Measurements from ENCODE around the gene MED8. TPM values are rescaled to one million over a fixed set of nuclear protein-coding genes. Genes with fewer than 3 reads are reported as not detected.
A peak's percentile ranks its signal among the peaks of the same experiment; 100 is the strongest.

MED8 gene
- total and polyA plus RNA-seq, 2 of the 4 experiments (the other 2 are of a cell fraction), result 61.1 to 120 TPM

- no peak overlapping the region for H2BK5ac ChIP-seq (ENCODE audit: low read depth, low read length, poor library complexity, severe bottlenecking)
- H2BK120ac ChIP-seq (ENCODE audit: low read depth, low read length), result no peak overlapping the region
- no peak overlapping the region for H3K27ac ChIP-seq (ENCODE audit: insufficient read depth, low read length)
- H3K9ac ChIP-seq (ENCODE audit: low read depth, low read length), result 0 out of 2 replicates have a peak overlapping the region, but pooled peaks have one; percentile 97
- H3K9me3 ChIP-seq (ENCODE audit: control insufficient read depth, insufficient read depth, low read length), result no peaks in the 10 kb centered on the region
- H2AFZ ChIP-seq (replicated peaks; ENCODE audit: low read length, poor library complexity), result no peak overlapping the region
- peak overlapping the region; percentile 98; the same call in 1 of the 2 replicates for H2AK5ac ChIP-seq (ENCODE audit: low read depth, low read length)
- dilution Hi-C loops (cut with HindIII; ENCODE audit: low sequenced_read_pairs, unreplicated experiment) (no loop called here), intact Hi-C loops (cut with micrococcal nuclease) (no loop called here), in situ Hi-C loops (cut with MboI; ENCODE audit: low sequenced_read_pairs) (no loop called here)
- H3K4me3 ChIP-seq (ENCODE audit: insufficient read depth, low read depth, low read length), result peak overlapping the region; percentile 92; the same call in 1 of the 2 replicates
- BruUV-seq (replicated peaks), result no TSS peak
- peaks cover 8% of the 10 kb centered on the region for H3K4me1 ChIP-seq (ENCODE audit: control insufficient read depth, insufficient read depth, low read length)
- H3K14ac ChIP-seq (replicated peaks; ENCODE audit: low read depth, low read length), result peak overlapping the region; percentile 98; the same call in 1 of the 2 replicates
- ATAC-seq (ENCODE audit: low read depth) (no peak), DNase-seq (peak; percentile 35)
- H3K27me3 ChIP-seq (ENCODE audit: control insufficient read depth, insufficient read depth, low read length), result no peaks in the 10 kb centered on the region
- peaks cover 36% of the 10 kb centered on the region for H3K36me3 ChIP-seq (ENCODE audit: control insufficient read depth, insufficient read depth, low read length)
- no peak overlapping the region for H2BK20ac ChIP-seq (ENCODE audit: low read depth, low read length)
- peak overlapping the region; percentile 94 for H3K23ac ChIP-seq (ENCODE audit: low read depth, low read length)
- peak overlapping the region; percentile 60 for H2AK9ac ChIP-seq (replicated peaks; ENCODE audit: low read depth, low read length, poor library complexity)
- H4K20me1 ChIP-seq (ENCODE audit: insufficient read depth, low read length), result peaks cover 20% of the 10 kb centered on the region; the same call in 1 of the 2 replicates
- ChIA-PET POLR2A (ENCODE audit: unreplicated experiment) (interaction anchor here (0.8 kb wide), 1 partner anchor 90 kb away, joined by 4 read pairs; no protein-coding TSS in a partner anchor), CTCF (interaction anchor here (0.6 kb wide), 1 partner anchor 1354 kb away, joined by 3 read pairs; no protein-coding TSS in a partner anchor)
- no peak overlapping the region for H3K56ac ChIP-seq (ENCODE audit: extremely low read depth, insufficient read depth, low read length)
- peaks cover 10% of the 10 kb centered on the region for H3K9me1 ChIP-seq (ENCODE audit: insufficient read depth, low read length)
- peak overlapping the region; percentile 8 to 98; a peak in 1 of 4 replicates for H4K8ac ChIP-seq (ENCODE audit: low read depth in 2 of 2, low read length in 2 of 2)
- WGBS, 2 experiments (ENCODE audit: extremely low coverage in 2 of 2, insufficient read length in 1 of 2), result no CpG with 5 or more reads among the region's 4 CpGs
- H3K79me1 ChIP-seq (ENCODE audit: low read depth in 1 of 2, low read length in 2 of 2), result peaks cover 37 to 79% of the 10 kb centered on the region in 2 experiments
- no peak overlapping the region for H4K5ac ChIP-seq (ENCODE audit: low read depth, low read length)
- 0 out of 2 replicates have a peak overlapping the region, but pooled peaks have one; percentile 99 for H3K4ac ChIP-seq (ENCODE audit: low read depth, low read length)
- H4K91ac ChIP-seq (ENCODE audit: insufficient read depth, low read depth, low read length), result no peak overlapping the region
- H2BK15ac ChIP-seq (ENCODE audit: low read depth, low read length), result no peak overlapping the region
- peak overlapping the region; percentile 86 for H3K4me2 ChIP-seq (ENCODE audit: low read depth, low read length)
- H3K18ac ChIP-seq (ENCODE audit: low read depth, low read length), result no peak overlapping the region
- TF ChIP-seq CEBPB (IDR thresholded peaks at IDR 0.05; ENCODE audit: low read depth, low read length), result no peak
- TF ChIP-seq CHD1 (IDR thresholded peaks at IDR 0.05; ENCODE audit: low read depth, low read length), result no peak
- TF ChIP-seq POLR2A (IDR thresholded peaks at IDR 0.05; ENCODE audit: low read depth, low read length), result no peak
- no peak for TF ChIP-seq MAZ (IDR thresholded peaks at IDR 0.05; ENCODE audit: borderline replicate concordance, low read depth, low read length)
- TF ChIP-seq RFX5 (IDR thresholded peaks at IDR 0.05; ENCODE audit: low read depth, low read length), result no peak
- no peak for TF ChIP-seq RCOR1 (IDR thresholded peaks at IDR 0.05; ENCODE audit: insufficient replicate concordance, low read length)
- TF ChIP-seq NFE2L2 (IDR thresholded peaks at IDR 0.05; ENCODE audit: low read depth, low read length), result no peak
- TF ChIP-seq, protein P1, sequence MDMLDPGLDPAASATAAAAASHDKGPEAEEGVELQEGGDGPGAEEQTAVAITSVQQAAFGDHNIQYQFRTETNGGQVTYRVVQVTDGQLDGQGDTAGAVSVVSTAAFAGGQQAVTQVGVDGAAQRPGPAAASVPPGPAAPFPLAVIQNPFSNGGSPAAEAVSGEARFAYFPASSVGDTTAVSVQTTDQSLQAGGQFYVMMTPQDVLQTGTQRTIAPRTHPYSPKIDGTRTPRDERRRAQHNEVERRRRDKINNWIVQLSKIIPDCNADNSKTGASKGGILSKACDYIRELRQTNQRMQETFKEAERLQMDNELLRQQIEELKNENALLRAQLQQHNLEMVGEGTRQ (IDR thresholded peaks at IDR 0.05; ENCODE audit: low read depth, low read length), result no peak
- TF ChIP-seq RAD21 (IDR thresholded peaks at IDR 0.05; ENCODE audit: low read length), result no peak
- no peak for TF ChIP-seq MAFK (IDR thresholded peaks at IDR 0.05; ENCODE audit: low read depth, low read length)
- TF ChIP-seq CTCF (conservative IDR thresholded peaks at IDR 0.05; ENCODE audit: low read depth, low read length), result no peak
- TF ChIP-seq BHLHE40 (IDR thresholded peaks at IDR 0.05; ENCODE audit: low read depth, low read length), result no peak
- TF ChIP-seq MXI1 (IDR thresholded peaks at IDR 0.05; ENCODE audit: borderline replicate concordance, low read depth, low read length), result no peak
- TF ChIP-seq ELK1 (IDR thresholded peaks at IDR 0.05; ENCODE audit: borderline replicate concordance, low read depth, low read length), result no peak
- no peak for TF ChIP-seq SMC3 (IDR thresholded peaks at IDR 0.05; ENCODE audit: low read depth, low read length)
Observed at GRCh38 chr1:43387976-43388599, 1.5 kb downstream of the MED8 start.

Data from IMR-90 (cell line).